SJCRH30 (cell line): ENCODE measurements around the gene TGFBR1. TPM values are rescaled to one million over a fixed set of nuclear protein-coding genes. Genes with fewer than 3 reads are reported as not detected.

Source experiments
- DNase-seq, 2 experiments: peaks; one replicate each; pipeline ENCODE4 v3.0.0-alpha.2; 2015 to 2020
- H3K27ac ChIP-seq: fragments of 250-450 bp; sonication (Bioruptor Pico); 2 replicates; pipeline ENCODE4 v1.5.1; 2020; ENCODE audit warnings: mild to moderate bottlenecking, moderate library complexity
- H3K27me3 ChIP-seq: fragments of 250-450 bp; sonication (Bioruptor Pico); 2 replicates; pipeline ENCODE4 v1.5.1; 2020; ENCODE audit warnings: mild to moderate bottlenecking, moderate library complexity
- H3K36me3 ChIP-seq: fragments of 250-450 bp; sonication (Bioruptor Pico); 2 replicates; pipeline ENCODE4 v1.5.1; 2020; ENCODE audit warnings: mild to moderate bottlenecking, moderate library complexity
- H3K4me1 ChIP-seq: fragments of 250-450 bp; sonication (Bioruptor Pico); 2 replicates; pipeline ENCODE4 v1.5.1; 2020; ENCODE audit warnings: mild to moderate bottlenecking, moderate library complexity
- H3K4me3 ChIP-seq: fragments of 250-450 bp; sonication (Bioruptor Pico); 2 replicates; pipeline ENCODE4 v1.5.1; 2020; ENCODE audit warnings: mild to moderate bottlenecking, moderate library complexity
- H3K9me3 ChIP-seq: fragments of 250-450 bp; sonication (Bioruptor Pico); replicated peaks from 2 replicates; pipeline ENCODE4 v1.5.1; 2020; ENCODE audit warnings: mild to moderate bottlenecking, moderate library complexity
- total RNA-seq: library from RNA; depleted of rRNA; stranded (reverse); fragments of >200 nt; shearing (Covaris generic); gene quantifications from 2 replicates; pipeline ENCODE4 v1.2.3, GENCODE V29; 2014

TGFBR1 gene
- total RNA-seq, 1 experiment from 2014 or later, result 97.4 TPM

DNA sequence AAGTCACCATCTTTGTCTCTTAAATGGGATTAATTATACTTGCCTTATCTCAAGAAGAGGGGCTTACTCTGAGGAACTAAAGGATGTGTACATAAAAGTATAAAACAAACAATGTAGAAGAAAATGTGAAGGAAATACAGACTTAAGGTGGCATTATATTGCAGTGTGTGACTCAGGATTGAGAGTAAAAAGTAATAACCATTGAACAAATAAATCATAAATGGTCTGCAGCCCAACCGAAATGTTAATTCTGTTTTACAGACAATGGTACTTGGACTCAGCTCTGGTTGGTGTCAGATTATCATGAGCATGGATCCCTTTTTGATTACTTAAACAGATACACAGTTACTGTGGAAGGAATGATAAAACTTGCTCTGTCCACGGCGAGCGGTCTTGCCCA lies 37.4 kb downstream of the TGFBR1 start:
- no peaks in the 10 kb centered on the region for H3K4me1 ChIP-seq
- peaks cover 82% of the 10 kb centered on the region for H3K36me3 ChIP-seq
- no peak for DNase-seq

DNA sequence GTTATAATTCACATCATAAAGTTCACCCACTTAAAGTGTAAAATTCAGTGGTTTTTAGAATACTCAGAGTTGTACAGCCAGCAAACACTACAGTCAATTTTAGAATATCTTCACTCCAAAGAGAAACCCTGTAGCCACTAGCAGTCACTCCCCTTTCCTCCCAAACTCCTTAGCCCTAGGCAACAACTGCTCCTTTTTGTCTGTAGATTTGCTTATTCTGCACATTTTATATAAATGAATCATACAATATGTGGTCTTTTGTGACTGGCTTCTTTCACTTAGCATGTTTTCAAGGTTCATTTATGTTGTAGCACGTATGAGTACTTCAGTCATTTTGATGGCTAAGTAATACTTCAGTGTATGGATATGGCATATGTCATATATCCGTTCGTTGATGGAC lies 38.7 kb downstream of the TGFBR1 start:
- H3K9me3 ChIP-seq, result no peaks in the 10 kb centered on the region
- no peak overlapping the region for H3K4me3 ChIP-seq
- H3K4me1 ChIP-seq, result no peaks in the 10 kb centered on the region
- H3K36me3 ChIP-seq, result peaks cover 77% of the 10 kb centered on the region
- no peak overlapping the region for H3K27ac ChIP-seq
- no peaks in the 10 kb centered on the region for H3K27me3 ChIP-seq
- DNase-seq, result no peak

More for the DNA sequence above, 37.4 kb downstream of the TGFBR1 start:
- Histone ChIP-seq H3K27ac (no peak overlapping the region), H3K9me3 (no peaks in the 10 kb centered on the region), H3K27me3 (no peaks in the 10 kb centered on the region), H3K4me3 (no peak overlapping the region)

DNA sequence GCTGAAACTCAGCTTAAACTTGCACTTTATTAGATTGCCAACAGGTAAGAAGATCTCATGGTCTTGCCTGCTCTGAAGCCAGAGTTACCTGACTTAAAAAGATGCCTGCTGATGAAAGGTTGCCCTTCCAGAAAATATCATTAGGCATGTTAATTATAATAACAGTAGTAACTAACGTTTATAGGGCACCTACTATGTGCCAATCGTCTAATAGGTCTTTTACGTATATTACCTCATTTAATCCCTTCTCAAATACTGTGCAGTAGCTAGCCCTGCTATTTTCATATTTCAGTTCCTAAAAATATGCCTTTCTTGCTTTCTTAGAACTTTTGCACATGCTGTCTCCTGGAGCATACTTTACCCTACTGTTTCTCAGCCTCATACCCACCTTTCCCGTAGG lies 40.1 kb downstream of the TGFBR1 start:
- Histone ChIP-seq H3K27ac (no peak overlapping the region), H3K4me3 (no peak overlapping the region), H3K4me1 (no peaks in the 10 kb centered on the region), H3K9me3 (no peaks in the 10 kb centered on the region), H3K27me3 (no peaks in the 10 kb centered on the region), H3K36me3 (peaks cover 78% of the 10 kb centered on the region)
- no peak for DNase-seq

DNA sequence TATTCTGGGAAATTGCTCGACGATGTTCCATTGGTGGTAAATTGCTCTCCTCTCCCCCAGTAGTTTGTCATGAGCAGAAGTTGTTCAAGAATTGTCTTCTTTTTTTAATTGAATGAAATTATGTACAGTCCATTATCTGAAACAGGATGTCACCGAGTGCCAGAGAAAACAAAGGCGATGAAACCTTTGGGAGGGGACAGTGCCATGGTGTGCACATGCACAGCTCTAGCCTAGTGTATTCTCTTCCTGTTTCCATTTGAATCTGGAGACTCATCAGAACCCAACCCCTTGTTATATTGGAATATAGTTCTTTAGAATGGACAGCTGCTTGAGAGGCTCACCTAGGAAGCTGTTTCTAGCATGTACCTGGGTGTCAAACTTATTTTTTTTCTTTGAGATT lies 41.7 kb downstream of the TGFBR1 start:
- Histone ChIP-seq H3K4me1 (no peaks in the 10 kb centered on the region), H3K27me3 (no peaks in the 10 kb centered on the region), H3K9me3 (no peaks in the 10 kb centered on the region), H3K36me3 (peaks cover 74% of the 10 kb centered on the region), H3K27ac (no peak overlapping the region), H3K4me3 (no peak overlapping the region)
- no peak for DNase-seq

DNA sequence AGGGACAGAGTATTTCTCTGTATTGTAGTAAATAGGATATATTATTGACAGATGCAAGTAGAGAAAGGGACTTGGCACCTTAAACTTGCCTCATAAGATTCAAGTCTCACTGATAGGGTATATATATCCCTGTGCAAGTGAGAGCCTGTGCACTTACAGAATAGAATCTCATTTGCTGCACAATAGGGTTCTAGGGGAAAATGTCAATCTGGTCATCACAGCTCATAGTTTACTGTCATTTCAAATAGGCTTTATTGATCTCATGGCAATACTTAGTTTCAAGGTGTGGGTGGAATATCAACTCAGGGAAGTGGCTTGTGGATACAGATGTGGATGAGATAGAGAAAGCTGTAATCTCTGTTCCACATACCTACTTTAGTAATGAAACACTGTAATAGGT lies 42.3 kb downstream of the TGFBR1 start:
- peaks cover 69% of the 10 kb centered on the region for H3K36me3 ChIP-seq
- H3K27ac ChIP-seq, result no peak overlapping the region
- no peaks in the 10 kb centered on the region for H3K27me3 ChIP-seq
- no peaks in the 10 kb centered on the region for H3K9me3 ChIP-seq
- no peak overlapping the region for H3K4me3 ChIP-seq
- no peak for DNase-seq
- H3K4me1 ChIP-seq, result no peaks in the 10 kb centered on the region

DNA sequence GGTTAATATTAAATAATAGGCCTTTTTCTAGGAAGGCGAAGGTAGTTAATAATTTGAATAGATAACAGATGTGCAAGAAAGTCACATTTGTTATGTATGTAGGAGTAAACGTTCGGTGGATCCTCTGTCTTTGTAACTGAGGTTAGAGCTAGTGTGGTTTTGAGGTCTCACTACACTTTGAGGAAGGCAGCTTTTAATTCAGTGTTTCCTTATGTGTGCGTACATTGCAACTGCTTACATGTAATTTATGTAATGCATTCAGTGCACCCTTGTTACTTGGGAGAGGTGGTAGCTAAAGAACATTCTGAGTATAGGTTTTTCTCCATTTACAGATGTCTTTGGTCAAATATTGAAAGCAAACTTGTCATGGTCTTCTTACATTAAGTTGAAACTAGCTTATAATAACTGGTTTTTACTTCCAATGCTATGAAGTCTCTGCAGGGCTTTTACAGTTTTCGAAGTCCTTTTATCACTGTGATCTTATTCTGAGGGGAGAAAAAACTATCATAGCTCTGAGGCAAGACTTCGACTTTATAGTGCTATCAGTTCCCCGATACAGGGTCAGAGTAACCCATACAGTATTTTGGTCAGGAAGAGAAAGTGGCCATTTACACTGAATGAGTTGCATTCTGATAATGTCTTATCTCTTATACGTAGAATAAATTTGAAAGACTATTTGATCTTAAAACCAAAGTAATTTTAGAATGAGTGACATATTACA lies 45.7 kb downstream of the TGFBR1 start:
- peaks cover 41% of the 10 kb centered on the region for H3K36me3 ChIP-seq

DNA sequence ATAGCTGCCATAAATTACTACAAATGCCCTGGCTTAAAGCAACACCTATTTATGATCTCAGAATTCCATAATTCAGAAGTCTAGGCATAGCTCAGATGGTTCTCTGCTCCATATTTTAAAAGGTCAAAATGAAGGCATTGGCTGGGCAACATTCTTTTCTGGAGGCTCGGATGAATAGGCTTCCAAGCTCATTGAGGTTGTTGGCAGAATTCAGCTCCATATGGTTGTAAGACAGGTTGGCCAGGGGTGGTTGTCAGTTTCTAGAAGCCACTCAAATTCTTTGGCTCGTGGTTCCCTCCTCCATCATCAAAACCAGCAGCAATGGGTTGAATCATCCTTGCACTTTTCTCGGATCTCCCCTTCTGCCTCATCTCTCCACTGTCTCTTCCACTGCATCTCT lies 49.4 kb downstream of the TGFBR1 start:
- H3K27me3 ChIP-seq, result no peaks in the 10 kb centered on the region
- peaks cover 11% of the 10 kb centered on the region for H3K36me3 ChIP-seq
- no peaks in the 10 kb centered on the region for H3K4me1 ChIP-seq
- H3K4me3 ChIP-seq, result no peak overlapping the region
- no peak overlapping the region for H3K27ac ChIP-seq
- no peak for DNase-seq
- H3K9me3 ChIP-seq, result 0 out of 2 replicates have a peak, but pooled peaks cover 2% of the 10 kb centered on the region

More for the DNA sequence above, 45.7 kb downstream of the TGFBR1 start:
- Histone ChIP-seq H3K9me3 (0 out of 2 replicates have a peak, but pooled peaks cover 2% of the 10 kb centered on the region), H3K27me3 (no peaks in the 10 kb centered on the region), H3K4me1 (no peaks in the 10 kb centered on the region), H3K4me3 (no peak overlapping the region), H3K27ac (no peak overlapping the region)
- DNase-seq, result no peak

- Histone ChIP-seq H3K4me1 (no peaks in the 10 kb centered on the region), H3K9me3 (0 out of 2 replicates have a peak, but pooled peaks cover 2% of the 10 kb centered on the region), H3K4me3 (no peak overlapping the region), H3K36me3 (peaks cover 4% of the 10 kb centered on the region), H3K27me3 (no peaks in the 10 kb centered on the region), H3K27ac (no peak overlapping the region)
- no peak for DNase-seq
These were observed 50.8 kb downstream of the TGFBR1 start for GRCh38 chr9:99155736-99156135.

DNA sequence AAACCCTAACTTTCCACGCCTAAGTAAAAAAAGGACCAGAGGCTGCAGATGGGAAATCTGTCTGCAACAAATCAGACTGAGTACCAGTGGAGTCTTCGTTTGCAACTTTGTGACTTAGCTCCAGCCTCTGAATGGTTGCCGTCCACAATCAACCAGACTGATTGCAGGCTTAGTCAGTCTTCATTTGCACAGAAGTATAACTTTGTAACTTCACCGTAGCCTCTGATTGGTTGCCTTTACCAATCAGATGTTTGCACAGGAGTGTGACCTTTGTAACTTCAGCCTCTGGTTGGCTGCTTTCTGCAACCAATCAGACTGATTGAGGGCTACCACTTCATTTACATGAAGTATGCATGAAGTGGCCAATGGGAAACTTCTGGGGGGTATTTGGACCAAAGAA lies 53.7 kb downstream of the TGFBR1 start:
- Histone ChIP-seq H3K36me3 (no peaks in the 10 kb centered on the region), H3K9me3 (no peaks in the 10 kb centered on the region), H3K4me3 (no peak overlapping the region), H3K27me3 (no peaks in the 10 kb centered on the region), H3K27ac (no peak overlapping the region), H3K4me1 (no peaks in the 10 kb centered on the region; the same call in 1 of the 2 replicates)
- DNase-seq, result no peak

DNA sequence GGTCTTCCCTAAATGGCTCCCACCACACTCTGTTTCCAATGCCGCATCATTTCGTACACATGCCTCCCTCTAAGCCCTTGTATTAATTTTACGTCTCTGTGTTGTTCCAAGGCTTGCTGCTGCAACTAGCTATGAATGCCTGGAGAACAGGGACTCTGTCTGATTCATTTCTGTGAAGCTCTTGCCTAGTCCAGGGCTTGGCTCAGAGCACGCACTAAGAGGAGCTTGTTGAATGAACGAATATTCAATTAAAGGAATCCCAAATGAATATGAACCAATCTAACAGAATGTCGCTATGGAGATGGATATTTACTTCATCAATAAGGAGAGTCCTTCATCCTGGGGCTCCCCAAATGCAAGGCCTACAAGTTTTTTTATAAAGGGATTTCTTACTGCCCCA lies 55.3 kb downstream of the TGFBR1 start:
- Histone ChIP-seq H3K4me3 (no peak overlapping the region), H3K27me3 (no peaks in the 10 kb centered on the region), H3K9me3 (no peaks in the 10 kb centered on the region), H3K4me1 (no peaks in the 10 kb centered on the region; the same call in 1 of the 2 replicates), H3K36me3 (no peaks in the 10 kb centered on the region), H3K27ac (no peak overlapping the region)
- DNase-seq, result no peak

- no peak overlapping the region for H3K27ac ChIP-seq
- no peak overlapping the region for H3K4me3 ChIP-seq
- H3K36me3 ChIP-seq, result no peaks in the 10 kb centered on the region
- H3K27me3 ChIP-seq, result no peaks in the 10 kb centered on the region
- H3K4me1 ChIP-seq, result no peaks in the 10 kb centered on the region; the same call in 1 of the 2 replicates
- no peaks in the 10 kb centered on the region for H3K9me3 ChIP-seq
- peak in 1 of 2 experiments; percentile 61 for DNase-seq
These were observed 57.9 kb downstream of the TGFBR1 start for GRCh38 chr9:99162759-99163364.

DNA sequence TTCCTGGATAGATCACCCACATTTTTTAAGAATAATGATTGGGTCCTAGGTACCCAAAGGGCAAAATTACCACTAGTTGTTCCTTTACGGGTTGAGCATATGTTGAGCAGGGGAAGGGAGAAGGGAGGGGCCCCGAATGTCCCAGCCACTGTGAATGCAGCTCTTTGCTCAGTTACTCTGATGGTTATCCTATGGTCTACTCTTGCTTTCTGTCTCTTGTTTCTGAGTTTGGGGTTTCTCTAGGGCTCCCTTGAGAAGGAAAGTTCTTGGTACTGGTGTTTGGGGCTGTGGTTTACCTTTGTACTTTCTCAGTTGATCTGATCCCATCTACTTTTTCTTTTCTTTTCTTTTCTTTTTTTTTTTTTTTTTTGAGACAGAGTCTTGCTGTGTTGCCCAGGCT lies 61.2 kb downstream of the TGFBR1 start:
- Histone ChIP-seq H3K9me3 (no peaks in the 10 kb centered on the region), H3K27ac (no peak overlapping the region), H3K4me3 (no peak overlapping the region), H3K4me1 (peaks cover 6% of the 10 kb centered on the region), H3K27me3 (no peaks in the 10 kb centered on the region), H3K36me3 (no peaks in the 10 kb centered on the region)
- DNase-seq, result no peak

- Histone ChIP-seq H3K4me3 (no peak overlapping the region), H3K4me1 (peaks cover 6% of the 10 kb centered on the region), H3K27me3 (no peaks in the 10 kb centered on the region), H3K9me3 (no peaks in the 10 kb centered on the region), H3K36me3 (no peaks in the 10 kb centered on the region), H3K27ac (no peak overlapping the region)
- no peak for DNase-seq
These were observed 62.2 kb downstream of the TGFBR1 start for GRCh38 chr9:99167119-99167518.

GRCh38 chr9:99167694-99168093 lies 62.8 kb downstream of the TGFBR1 start:
- Histone ChIP-seq H3K4me3 (no peak overlapping the region), H3K9me3 (no peaks in the 10 kb centered on the region), H3K27ac (no peak overlapping the region), H3K4me1 (peaks cover 7% of the 10 kb centered on the region), H3K27me3 (no peaks in the 10 kb centered on the region), H3K36me3 (no peaks in the 10 kb centered on the region)
- DNase-seq, result no peak

DNA sequence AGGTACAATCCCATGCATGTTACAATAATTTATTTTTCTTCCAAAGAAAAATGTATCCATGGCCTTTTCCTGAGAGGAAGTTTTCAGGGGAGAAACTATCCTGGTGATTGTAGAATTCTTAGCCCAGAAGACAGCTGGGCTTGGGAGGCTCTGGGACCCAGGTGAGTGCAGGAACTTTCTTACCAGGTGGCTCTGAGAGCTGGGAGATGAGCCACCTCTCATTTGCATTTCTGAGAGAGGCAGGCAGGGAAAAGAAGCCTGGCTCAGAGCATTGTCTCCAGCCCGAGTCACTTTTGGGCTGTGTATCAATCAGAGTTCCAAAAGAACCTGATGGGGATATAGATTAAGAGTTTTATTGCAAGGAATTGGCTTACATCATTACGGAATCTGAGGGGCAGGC lies 64.2 kb downstream of the TGFBR1 start:
- H3K9me3 ChIP-seq, result no peaks in the 10 kb centered on the region
- H3K27me3 ChIP-seq, result no peaks in the 10 kb centered on the region
- H3K4me3 ChIP-seq, result no peak overlapping the region
- H3K4me1 ChIP-seq, result peaks cover 16% of the 10 kb centered on the region
- H3K27ac ChIP-seq, result no peak overlapping the region
- no peak for DNase-seq
- H3K36me3 ChIP-seq, result no peaks in the 10 kb centered on the region
